Suprapubic skin (tissue), 4 donors: Measurements from ENCODE around the gene SAMD4B. TPM values are rescaled to one million over a fixed set of nuclear protein-coding genes. Genes with fewer than 3 reads are reported as not detected.
"Not testable (repeated sequence)": the region's sequence is repeated elsewhere in the genome, so short reads cannot be mapped to it uniquely, and the experiment has no call there.

Experiments
- DNase-seq, 2 donors: peaks; one replicate each; pipeline ENCODE4 v3.0.0-alpha.2; 2019; ENCODE audit warnings: low spot score in 2 of 2
- H3K27ac ChIP-seq: fragments of 200-600 bp; sonication (generic); one replicate; pipeline ENCODE4 v1.5.1; 2019
- H3K27me3 ChIP-seq: fragments of 200-600 bp; sonication (generic); one replicate; pipeline ENCODE4 v1.5.1; 2019
- H3K36me3 ChIP-seq: fragments of 200-600 bp; sonication (generic); one replicate; pipeline ENCODE4 v1.5.1; 2019
- H3K4me1 ChIP-seq: fragments of 200-600 bp; sonication (generic); one replicate; pipeline ENCODE4 v1.5.1; 2019
- H3K4me3 ChIP-seq: fragments of 200-600 bp; sonication (generic); one replicate; pipeline ENCODE4 v1.5.1; 2019; ENCODE audit warnings: mild to moderate bottlenecking
- H3K9me3 ChIP-seq: fragments of 200-600 bp; sonication (generic); one replicate; pipeline ENCODE4 v1.5.1; 2019
- EP300 ChIP-seq: sonication (generic); formaldehyde crosslinking; IDR thresholded peaks from one replicate; pipeline ENCODE4 v1.6.1; 2017; ENCODE audit warnings: antibody characterized with exemption
- POLR2A ChIP-seq, 2 donors: fragments of 450-650 bp; IDR thresholded peaks; one replicate each; pipeline ENCODE4 v1.6.1; 2017; ENCODE audit warnings: antibody characterized with exemption in 2 of 2, mild to moderate bottlenecking in 2 of 2, moderate library complexity in 2 of 2
- POLR2AphosphoS5 ChIP-seq, 3 donors: sonication (generic); formaldehyde crosslinking; IDR thresholded peaks; one replicate each; pipeline ENCODE4 v1.6.1; 2017; ENCODE audit warnings: antibody characterized with exemption in 3 of 3
- WGBS: methylation state at CpG from one replicate; pipeline ENCODE4 v1.1.5; 2018; 5-methylcytosine and 5-hydroxymethylcytosine counted together
- total RNA-seq, 4 donors: library from RNA; depleted of rRNA; stranded (reverse); fragments of >200 nt; gene quantifications; one replicate each; pipeline ENCODE4 v1.1.0, GENCODE V29; 2016
- TF ChIP-seq, protein P1 (sequence below), 2 donors: fragments of 200-600 bp in 1 of 2; fragments of 450-650 bp in 1 of 2; sonication (generic) in 1 of 2; IDR thresholded peaks; one replicate each; pipeline ENCODE4 v1.5.1; 2016 to 2019; ENCODE audit warnings: antibody characterized with exemption in 2 of 2, mild to moderate bottlenecking in 1 of 2, moderate library complexity in 1 of 2

Gene SAMD4B
- total RNA-seq, 4 donors from 2014 or later = 104 to 166 (median 113) TPM

DNA sequence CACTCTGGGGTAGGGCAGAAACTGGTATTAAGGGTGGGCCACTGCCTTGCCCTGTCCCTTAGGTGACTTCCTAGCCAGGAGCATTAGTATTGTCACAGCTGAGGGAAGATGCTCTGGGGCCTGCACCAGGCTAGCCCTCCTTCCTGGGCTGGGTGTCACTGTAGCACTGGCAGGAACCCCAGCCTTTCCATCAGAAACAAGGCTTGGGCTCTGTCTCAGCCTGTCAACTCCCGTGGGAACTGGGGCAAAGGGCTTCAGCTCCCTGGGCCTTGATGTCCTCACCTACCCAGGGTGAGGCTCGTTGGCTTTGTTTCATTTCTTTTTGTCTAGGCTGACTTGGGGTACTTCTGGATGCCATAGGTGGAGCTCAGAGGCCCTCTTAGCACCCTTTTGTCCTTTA lies 30.7 kb downstream of the SAMD4B start:
- 14% methylated on average over 2 of the region's 2 CpGs for WGBS
- Histone ChIP-seq H3K36me3 (peaks cover 61% of the 10 kb centered on the region), H3K9me3 (no peaks in the 10 kb centered on the region), H3K4me1 (peaks cover 29% of the 10 kb centered on the region), H3K27me3 (no peaks in the 10 kb centered on the region), H3K4me3 (no peak overlapping the region), H3K27ac (peak overlapping the region; percentile 86)
- TF ChIP-seq, protein P1, sequence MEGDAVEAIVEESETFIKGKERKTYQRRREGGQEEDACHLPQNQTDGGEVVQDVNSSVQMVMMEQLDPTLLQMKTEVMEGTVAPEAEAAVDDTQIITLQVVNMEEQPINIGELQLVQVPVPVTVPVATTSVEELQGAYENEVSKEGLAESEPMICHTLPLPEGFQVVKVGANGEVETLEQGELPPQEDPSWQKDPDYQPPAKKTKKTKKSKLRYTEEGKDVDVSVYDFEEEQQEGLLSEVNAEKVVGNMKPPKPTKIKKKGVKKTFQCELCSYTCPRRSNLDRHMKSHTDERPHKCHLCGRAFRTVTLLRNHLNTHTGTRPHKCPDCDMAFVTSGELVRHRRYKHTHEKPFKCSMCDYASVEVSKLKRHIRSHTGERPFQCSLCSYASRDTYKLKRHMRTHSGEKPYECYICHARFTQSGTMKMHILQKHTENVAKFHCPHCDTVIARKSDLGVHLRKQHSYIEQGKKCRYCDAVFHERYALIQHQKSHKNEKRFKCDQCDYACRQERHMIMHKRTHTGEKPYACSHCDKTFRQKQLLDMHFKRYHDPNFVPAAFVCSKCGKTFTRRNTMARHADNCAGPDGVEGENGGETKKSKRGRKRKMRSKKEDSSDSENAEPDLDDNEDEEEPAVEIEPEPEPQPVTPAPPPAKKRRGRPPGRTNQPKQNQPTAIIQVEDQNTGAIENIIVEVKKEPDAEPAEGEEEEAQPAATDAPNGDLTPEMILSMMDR (IDR thresholded peaks at IDR 0.05) = no peak
- no peak for DNase-seq

DNA sequence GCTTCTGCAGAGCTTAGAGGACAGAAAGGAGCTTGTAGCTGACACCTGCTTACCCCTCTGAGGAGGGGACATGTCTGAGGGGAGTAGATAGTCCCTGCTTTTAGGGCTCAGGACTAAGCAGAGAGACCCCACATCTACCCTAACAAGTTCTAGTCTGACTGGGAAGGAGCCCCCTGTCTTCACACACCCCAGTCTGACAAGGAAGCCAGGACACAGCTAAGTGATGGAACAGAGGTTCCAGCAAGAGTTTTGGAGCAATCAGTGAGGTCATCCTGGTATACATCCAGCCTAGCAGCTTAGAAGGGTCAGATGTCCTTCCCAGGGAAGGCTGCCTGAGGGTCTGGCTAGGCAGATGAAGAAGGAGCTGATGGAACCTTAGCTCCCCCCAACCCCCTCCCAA lies 33.7 kb downstream of the SAMD4B start:
- no peak overlapping the region for H3K27ac ChIP-seq
- no peaks in the 10 kb centered on the region for H3K27me3 ChIP-seq
- no peak for TF ChIP-seq EP300
- no peak for TF ChIP-seq POLR2AphosphoS5 (IDR thresholded peaks at IDR 0.05)
- TF ChIP-seq POLR2A (IDR thresholded peaks at IDR 0.05) = no peak
- TF ChIP-seq, protein P1 (IDR thresholded peaks at IDR 0.05) = no peak
- no peak overlapping the region for H3K4me3 ChIP-seq
- H3K4me1 ChIP-seq = peaks cover 29% of the 10 kb centered on the region
- H3K9me3 ChIP-seq = no peaks in the 10 kb centered on the region
- no peak for DNase-seq
- peaks cover 69% of the 10 kb centered on the region for H3K36me3 ChIP-seq

DNA sequence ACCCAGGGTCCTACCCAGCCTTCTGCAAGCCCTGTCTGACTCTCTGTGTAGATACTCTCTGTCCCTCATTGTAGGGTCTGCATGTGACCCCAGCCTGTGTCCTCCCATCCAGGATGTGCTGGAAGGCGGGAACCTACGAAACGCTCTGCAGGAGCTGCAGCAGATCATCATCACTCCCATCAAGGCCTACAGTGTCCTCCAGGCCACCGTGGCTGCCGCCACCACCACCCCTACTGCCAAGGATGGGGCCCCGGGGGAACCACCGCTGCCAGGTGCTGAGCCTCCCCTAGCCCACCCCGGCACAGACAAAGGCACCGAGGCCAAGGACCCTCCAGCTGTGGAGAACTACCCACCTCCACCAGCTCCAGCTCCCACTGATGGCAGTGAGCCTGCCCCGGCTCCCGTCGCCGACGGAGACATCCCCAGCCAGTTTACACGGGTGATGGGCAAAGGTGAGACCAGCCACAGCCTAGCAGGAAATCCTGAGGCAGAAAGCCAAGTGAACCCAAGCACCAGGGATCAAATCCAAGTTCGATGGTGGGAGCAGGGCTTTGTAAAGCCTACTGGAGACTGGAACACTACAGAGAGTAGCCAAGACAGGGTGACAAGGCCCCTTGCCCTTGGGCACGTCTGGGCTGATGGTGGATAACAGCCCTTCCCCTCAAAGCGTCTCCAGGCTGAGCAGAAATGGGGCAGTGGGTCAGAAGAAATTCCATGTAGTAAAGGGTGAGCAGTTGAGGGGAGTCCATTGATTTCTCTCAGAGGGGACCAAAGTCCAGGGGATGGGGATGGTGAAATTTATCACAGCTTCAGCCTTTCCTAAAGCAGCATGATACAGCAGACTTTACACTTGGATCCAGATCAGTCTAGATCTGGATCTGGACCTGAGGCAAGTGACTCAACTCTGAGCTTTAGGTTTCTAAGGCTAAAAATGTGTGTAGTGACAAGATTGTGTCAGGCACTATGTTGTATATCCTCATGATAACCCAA lies 35.4 kb downstream of the SAMD4B start:
- no peak for TF ChIP-seq POLR2AphosphoS5 (IDR thresholded peaks at IDR 0.05)
- TF ChIP-seq POLR2A (IDR thresholded peaks at IDR 0.05) = no peak
- TF ChIP-seq EP300 = no peak
- TF ChIP-seq, protein P1 (IDR thresholded peaks at IDR 0.05) = no peak
- H3K27ac ChIP-seq = no peak overlapping the region
- no peaks in the 10 kb centered on the region for H3K27me3 ChIP-seq
- peaks cover 14% of the 10 kb centered on the region for H3K4me1 ChIP-seq
- WGBS = 79% methylated on average over 16 of the region's 18 CpGs
- H3K36me3 ChIP-seq = peaks cover 77% of the 10 kb centered on the region
- DNase-seq = no peak
- no peak overlapping the region for H3K4me3 ChIP-seq
- H3K9me3 ChIP-seq = no peaks in the 10 kb centered on the region

DNA sequence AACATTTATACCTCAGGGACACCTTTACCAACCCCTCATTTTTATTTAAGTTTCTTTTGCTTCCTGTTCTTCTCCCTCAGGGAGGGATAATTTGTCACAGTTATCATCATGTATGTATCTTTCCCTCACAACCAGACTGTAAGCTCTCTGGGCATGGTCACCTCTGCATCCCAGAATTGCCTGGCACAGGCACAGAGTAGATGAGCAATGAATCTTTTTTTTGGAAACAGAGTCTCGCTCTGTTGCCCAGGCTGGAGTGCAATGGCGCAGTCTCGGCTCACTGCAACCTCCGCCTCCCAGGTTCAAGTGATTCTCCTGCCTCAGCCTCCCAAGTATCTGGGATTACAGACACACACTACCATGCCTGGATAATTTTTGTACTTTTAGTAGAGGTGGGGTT lies 37.1 kb downstream of the SAMD4B start:
- WGBS = 89% methylated on average over 4 of the region's 4 CpGs
- DNase-seq = not testable (repeated sequence)

DNA sequence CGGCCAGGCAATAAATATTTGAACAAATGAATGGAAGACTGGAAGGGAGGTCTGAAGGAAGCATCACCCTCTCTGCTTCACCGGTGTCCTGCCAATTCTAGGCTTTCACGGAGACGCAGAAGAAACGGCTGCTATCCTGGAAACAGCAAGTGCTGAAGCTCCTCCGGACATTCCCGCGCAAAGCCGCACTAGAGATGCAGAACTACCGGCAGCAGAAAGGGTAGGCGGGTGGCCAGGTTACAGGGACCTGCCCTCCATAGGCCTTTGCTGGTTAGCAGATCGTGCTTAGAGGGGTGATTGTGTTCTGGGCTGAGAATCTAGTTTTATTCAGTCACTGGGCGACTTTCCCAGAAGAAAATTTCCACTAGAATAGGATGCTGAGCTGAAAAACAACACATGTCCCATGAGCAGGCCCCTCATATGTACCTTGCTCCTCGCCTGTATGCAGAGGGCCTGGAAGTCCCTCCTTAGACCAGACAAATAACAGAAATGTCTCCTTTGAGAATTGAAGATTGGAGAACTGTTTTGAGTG lies 37.7 kb downstream of the SAMD4B start:
- TF ChIP-seq POLR2AphosphoS5 (IDR thresholded peaks at IDR 0.05) (no peak), POLR2A (IDR thresholded peaks at IDR 0.05) (no peak), EP300 (no peak)
- TF ChIP-seq, protein P1 (IDR thresholded peaks at IDR 0.05) = no peak
- Histone ChIP-seq H3K27me3 (no peaks in the 10 kb centered on the region), H3K36me3 (peaks cover 98% of the 10 kb centered on the region), H3K4me1 (no peaks in the 10 kb centered on the region), H3K27ac (no peak overlapping the region), H3K9me3 (no peaks in the 10 kb centered on the region), H3K4me3 (no peak overlapping the region)
- no peak for DNase-seq
- 85% methylated on average over 14 of the region's 14 CpGs for WGBS

More for the DNA sequence above, 37.1 kb downstream of the SAMD4B start:
- not testable (repeated sequence) for H3K9me3 ChIP-seq, H3K27ac ChIP-seq, H3K4me1 ChIP-seq, H3K27me3 ChIP-seq, H3K4me3 ChIP-seq
- peaks cover 94% of the 10 kb centered on the region for H3K36me3 ChIP-seq
